H9 (cell line): ENCODE data around the gene ACOX1. TPM values are rescaled to one million over a fixed set of nuclear protein-coding genes. Genes with fewer than 3 reads are reported as not detected.

Source experiments
- DNase-seq: peaks from one replicate; pipeline ENCODE4 v3.0.0-alpha.2; 2017
- H2AFZ ChIP-seq: one replicate; pipeline ENCODE4 v1.6.1; 2013; ENCODE audit warnings: mild to moderate bottlenecking, low read length, control low read depth, moderate library complexity
- H2AK5ac ChIP-seq: 2 replicates; pipeline ENCODE4 v1.6.1; 2013; ENCODE audit warnings: low read length, control low read depth, mixed read lengths; ENCODE audit not compliant: insufficient read length
- H2BK120ac ChIP-seq: one replicate; pipeline ENCODE4 v1.6.1; 2013; ENCODE audit warnings: low read depth, mild to moderate bottlenecking, low read length, control low read depth, inconsistent platforms; ENCODE audit not compliant: poor library complexity, severe bottlenecking
- H2BK12ac ChIP-seq: 2 replicates; pipeline ENCODE4 v1.6.1; 2013; ENCODE audit warnings: low read length, control low read depth, mixed read lengths, low read depth; ENCODE audit not compliant: insufficient read length
- H2BK15ac ChIP-seq: 2 replicates; pipeline ENCODE4 v1.6.1; 2013; ENCODE audit warnings: low read depth, low read length, control low read depth
- H2BK20ac ChIP-seq: one replicate; pipeline ENCODE4 v1.6.1; 2013; ENCODE audit warnings: low read depth, mild to moderate bottlenecking, low read length, control low read depth, inconsistent platforms; ENCODE audit not compliant: poor library complexity, severe bottlenecking
- H2BK5ac ChIP-seq: 2 replicates; pipeline ENCODE4 v1.6.1; 2013; ENCODE audit warnings: low read length, control low read depth, mixed read lengths; ENCODE audit not compliant: insufficient read length
- H3K14ac ChIP-seq: 2 replicates; pipeline ENCODE4 v1.6.1; 2013; ENCODE audit warnings: low read length, control low read depth; ENCODE audit not compliant: insufficient read depth
- H3K18ac ChIP-seq: 2 replicates; pipeline ENCODE4 v1.6.1; 2013; ENCODE audit warnings: low read depth, mild to moderate bottlenecking, mixed read lengths, low read length, control low read depth; ENCODE audit not compliant: insufficient read length
- H3K23ac ChIP-seq: 2 replicates; pipeline ENCODE4 v1.6.1; 2013; ENCODE audit warnings: low read length, control low read depth, mixed read lengths, low read depth; ENCODE audit not compliant: insufficient read length
- H3K23me2 ChIP-seq: 2 replicates; pipeline ENCODE4 v1.6.1; 2013; ENCODE audit warnings: low read depth, mild to moderate bottlenecking, mixed read lengths, low read length, control low read depth; ENCODE audit not compliant: insufficient read length, poor library complexity, severe bottlenecking
- H3K27ac ChIP-seq: 2 replicates; pipeline ENCODE4 v1.5.1; 2013; ENCODE audit warnings: low read length, control low read depth, mixed read lengths, low read depth; ENCODE audit not compliant: insufficient read length
- H3K27me3 ChIP-seq: 2 replicates; pipeline ENCODE4 v1.6.1; 2013; ENCODE audit warnings: low read length, control low read depth, inconsistent platforms; ENCODE audit not compliant: insufficient read depth
- H3K4ac ChIP-seq: 2 replicates; pipeline ENCODE4 v1.6.1; 2013; ENCODE audit warnings: low read depth, mild to moderate bottlenecking, control low read depth, inconsistent platforms, low read length, moderate library complexity
- H3K4me1 ChIP-seq: 2 replicates; pipeline ENCODE4 v1.6.1; 2013; ENCODE audit warnings: low read length, control low read depth, inconsistent platforms; ENCODE audit not compliant: insufficient read depth
- H3K4me2 ChIP-seq: 2 replicates; pipeline ENCODE4 v1.6.1; 2013; ENCODE audit warnings: low read length, control low read depth, mixed read lengths; ENCODE audit not compliant: insufficient read length, insufficient read depth
- H3K56ac ChIP-seq: 2 replicates; pipeline ENCODE4 v1.6.1; 2013; ENCODE audit warnings: low read depth, mild to moderate bottlenecking, mixed read lengths, low read length, control low read depth; ENCODE audit not compliant: insufficient read length
- H3K79me1 ChIP-seq: 2 replicates; pipeline ENCODE4 v1.6.1; 2013; ENCODE audit warnings: low read depth, mild to moderate bottlenecking, moderate library complexity, low read length, control low read depth, inconsistent platforms; ENCODE audit not compliant: insufficient read depth, poor library complexity, severe bottlenecking
- H3K79me2 ChIP-seq: 2 replicates; pipeline ENCODE4 v1.6.1; 2013; ENCODE audit warnings: low read length, control low read depth, inconsistent platforms; ENCODE audit not compliant: insufficient read depth
- H3K9ac ChIP-seq: 2 replicates; pipeline ENCODE4 v1.6.1; 2013; ENCODE audit warnings: low read length, control low read depth, mixed read lengths; ENCODE audit not compliant: insufficient read length; ENCODE audit errors: extremely low read depth
- H3K9me3 ChIP-seq: one replicate; pipeline ENCODE4 v1.6.1; 2013; ENCODE audit warnings: low read depth, low read length, inconsistent platforms; ENCODE audit not compliant: control insufficient read depth
- H3T11ph ChIP-seq: one replicate; pipeline ENCODE4 v1.6.1; 2013; ENCODE audit warnings: mild to moderate bottlenecking, low read length, control low read depth, inconsistent platforms
- H4K20me1 ChIP-seq: one replicate; pipeline ENCODE4 v1.6.1; 2013; ENCODE audit not compliant: control insufficient read depth, insufficient read length, insufficient read depth
- H4K5ac ChIP-seq: 2 replicates; pipeline ENCODE4 v1.6.1; 2013; ENCODE audit warnings: low read depth, mild to moderate bottlenecking, mixed read lengths, low read length, control low read depth; ENCODE audit not compliant: insufficient read length
- H4K8ac ChIP-seq: replicated peaks from 2 replicates; pipeline ENCODE4 v1.6.1; 2013; ENCODE audit warnings: low read length, control low read depth, mixed read lengths, low read depth; ENCODE audit not compliant: insufficient read length
- H4K91ac ChIP-seq: 2 replicates; pipeline ENCODE4 v1.6.1; 2013; ENCODE audit warnings: low read depth, mild to moderate bottlenecking, moderate library complexity, mixed read lengths, low read length, control low read depth; ENCODE audit not compliant: insufficient read length
- H3K27ac Mint-ChIP-seq, 3 experiments: 2 replicates in 2 of 3; 3 replicates in 1 of 3; pipeline ENCODE4 v1.8.0; 2020 to 2021; ENCODE audit warnings: mixed read lengths in 3 of 3, mild to moderate bottlenecking in 1 of 3, moderate library complexity in 1 of 3
- H3K27me3 Mint-ChIP-seq: 2 replicates; pipeline ENCODE4 v1.8.0; 2021; ENCODE audit warnings: low read depth, mild to moderate bottlenecking, moderate library complexity, mixed read lengths
- H3K36me3 Mint-ChIP-seq, 3 experiments: 2 replicates in 2 of 3; 3 replicates in 1 of 3; pipeline ENCODE4 v1.8.0; 2020 to 2021; ENCODE audit warnings: low read depth in 3 of 3, mixed read lengths in 3 of 3; ENCODE audit not compliant: insufficient read depth in 1 of 3
- H3K4me1 Mint-ChIP-seq, 2 experiments: 2 replicates each; pipeline ENCODE4 v1.8.0; 2020; ENCODE audit warnings: mixed read lengths in 2 of 2
- H3K4me3 Mint-ChIP-seq, 2 experiments: 2 replicates in 1 of 2; 3 replicates in 1 of 2; pipeline ENCODE4 v1.8.0; 2020 to 2021; ENCODE audit warnings: mild to moderate bottlenecking in 2 of 2, mixed read lengths in 2 of 2, moderate library complexity in 1 of 2
- H3K9me3 Mint-ChIP-seq, 2 experiments: 2 replicates in 1 of 2; 3 replicates in 1 of 2; pipeline ENCODE4 v1.8.0; 2020; ENCODE audit warnings: mild to moderate bottlenecking in 2 of 2, mixed read lengths in 2 of 2, moderate library complexity in 1 of 2
- CTCF ChIP-seq: fragments of 200-600 bp; sonication (generic); conservative IDR thresholded peaks from 3 replicates; pipeline ENCODE4 v1.8.0; 2021; ENCODE audit warnings: antibody characterized with exemption, mild to moderate bottlenecking
- WGBS: extraction: QIAGEN DNeasy Blood & Tissue Kit; methylation state at CpG from one replicate; pipeline ENCODE4 v1.1.7; 2013; ENCODE audit warnings: missing lambda C conversion rate, low lambda C conversion rate, mixed read lengths; ENCODE audit not compliant: insufficient read length; ENCODE audit errors: extremely low coverage; 5-methylcytosine and 5-hydroxymethylcytosine counted together
- total RNA-seq: library from RNA; stranded (reverse); gene quantifications from 2 replicates; pipeline ENCODE4 v1.2.1, GENCODE V29; 2021

Gene ACOX1
- total RNA-seq, 1 experiment from 2014 or later, result 27.4 TPM

GRCh38 chr17:75899353-75899752 lies 79.6 kb downstream of the ACOX1 start:
- no peak overlapping the region for H3K27ac ChIP-seq
- H2BK15ac ChIP-seq, result no peak overlapping the region
- Mint-ChIP-seq H3K4me3 (no peak overlapping the region), H3K27ac (peak overlapping the region in 1 of 3 experiments; percentile 82; a peak in 1 of 7 replicates), H3K9me3 (no peaks in the 10 kb centered on the region), H3K27me3 (no peaks in the 10 kb centered on the region; the same call in 1 of the 2 replicates), H3K36me3 (peaks cover 17 to 47% (median 40%) of the 10 kb centered on the region in 3 experiments), H3K4me1 (peaks cover 18 to 24% of the 10 kb centered on the region in 2 experiments)
- H2AK5ac ChIP-seq, result no peak overlapping the region
- H2BK20ac ChIP-seq, result no peak overlapping the region
- no peaks in the 10 kb centered on the region for H3K27me3 ChIP-seq
- no peak for TF ChIP-seq CTCF
- no peak overlapping the region for H2BK120ac ChIP-seq
- H3K23me2 ChIP-seq, result peaks cover 13% of the 10 kb centered on the region
- no peak overlapping the region for H2BK5ac ChIP-seq
- peak; percentile 30 for DNase-seq
- no peak overlapping the region for H3T11ph ChIP-seq
- no peak overlapping the region for H3K4me2 ChIP-seq
- no peak overlapping the region for H3K4ac ChIP-seq
- no peak overlapping the region for H3K18ac ChIP-seq
- H3K79me2 ChIP-seq, result no peaks in the 10 kb centered on the region
- H4K20me1 ChIP-seq, result no peaks in the 10 kb centered on the region
- H4K91ac ChIP-seq, result no peak overlapping the region
- no peaks in the 10 kb centered on the region for H3K79me1 ChIP-seq
- no peak overlapping the region for H2AFZ ChIP-seq
- H3K14ac ChIP-seq, result no peak overlapping the region
- no peak overlapping the region for H4K8ac ChIP-seq
- WGBS, result no CpG with 5 or more reads among the region's 13 CpGs
- no peak overlapping the region for H3K9ac ChIP-seq
- no peaks in the 10 kb centered on the region for H3K9me3 ChIP-seq
- H2BK12ac ChIP-seq, result no peak overlapping the region
- no peaks in the 10 kb centered on the region; the same call in 1 of the 2 replicates for H3K4me1 ChIP-seq
- no peak overlapping the region for H3K56ac ChIP-seq
- no peak overlapping the region for H4K5ac ChIP-seq
- H3K23ac ChIP-seq, result no peak overlapping the region
